NCI-H2196 (cell line): ENCODE data around the gene GXYLT2.
"Not testable (repeated sequence)": the region's sequence is repeated elsewhere in the genome, so short reads cannot be mapped to it uniquely, and the experiment has no call there.

Source experiments
- DNase-seq: peaks from one replicate; lab custom pipeline; 2025; ENCODE audit not compliant: unreplicated experiment; lab: John Stamatoyannopoulos, UW

Gene GXYLT2

GRCh38 chr3:72892081-72892775 is 4.4 kb downstream of the GXYLT2 start:
- DNase-seq = no peak

DNA sequence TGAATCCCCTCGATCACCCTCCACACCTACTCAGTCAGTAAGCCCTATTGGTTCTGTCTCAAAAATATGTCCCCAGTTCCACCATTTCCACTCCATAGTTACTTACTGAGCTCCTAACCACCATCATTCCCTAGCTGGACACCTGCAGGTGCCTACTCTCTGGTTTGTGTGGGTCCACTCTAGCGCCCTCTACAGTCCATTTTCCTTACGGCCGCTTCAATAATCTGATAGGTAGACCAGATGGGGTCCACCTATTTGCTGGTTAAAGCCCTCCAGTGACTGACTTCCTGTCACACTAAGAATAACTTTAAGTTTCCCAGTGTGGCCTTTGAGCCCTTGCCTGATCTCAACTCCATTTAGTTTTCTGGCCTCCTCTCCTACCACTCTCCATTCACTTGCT is 5.0 kb downstream of the GXYLT2 start:
- no peak for DNase-seq

DNA sequence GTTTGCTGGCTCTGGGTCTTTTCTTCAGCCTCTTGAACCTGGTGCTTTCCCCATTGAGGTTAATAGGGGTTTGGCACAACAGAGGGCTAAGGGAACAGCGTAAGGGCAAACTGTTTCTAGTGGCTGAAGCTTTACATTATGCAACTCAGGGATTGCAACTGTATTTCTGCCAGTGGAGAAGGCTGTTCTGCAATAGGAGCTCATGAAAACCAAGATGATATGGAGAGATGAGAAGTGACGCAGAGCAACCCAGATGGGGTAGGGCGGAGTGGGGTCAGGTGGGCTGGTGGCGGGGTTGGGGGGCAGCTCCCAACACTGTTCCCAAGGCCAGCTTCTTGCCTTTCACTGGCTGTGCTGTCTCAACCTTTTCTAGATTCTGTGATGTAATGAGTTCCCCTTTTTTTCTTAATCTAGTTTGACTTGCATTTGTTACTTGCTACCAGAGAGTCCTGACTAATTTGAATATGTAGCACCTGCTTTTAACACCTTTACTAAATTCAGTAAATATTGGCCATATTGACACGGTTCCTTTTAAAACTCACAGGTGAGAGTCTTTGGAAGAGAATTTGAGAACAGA is 7.2 kb downstream of the GXYLT2 start:
- DNase-seq = no peak

- DNase-seq = no peak
Measured at GRCh38 chr3:72896996-72897757, 9.3 kb downstream of the GXYLT2 start.

- no peak for DNase-seq
Measured at GRCh38 chr3:72897758-72898007, 9.8 kb downstream of the GXYLT2 start.

DNA sequence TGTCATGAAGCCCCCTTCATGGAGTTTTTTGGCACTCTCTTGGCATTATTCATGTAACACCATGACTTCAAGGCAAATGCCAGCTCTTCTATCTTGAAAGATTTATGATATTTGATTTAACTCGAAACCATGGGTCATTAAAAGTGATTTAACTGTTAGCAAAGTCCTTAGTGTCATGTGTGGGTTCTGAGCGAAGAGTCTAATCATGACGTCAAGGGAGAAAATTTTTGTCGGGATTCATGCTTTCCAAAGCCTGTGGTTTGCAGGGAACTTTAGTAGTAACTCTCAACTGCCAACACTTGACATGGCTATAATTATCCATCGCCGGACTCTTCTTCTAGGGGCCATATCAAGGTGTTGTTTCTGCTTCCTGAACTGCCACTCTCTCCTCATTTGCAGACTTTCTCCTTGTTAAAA is 11.5 kb downstream of the GXYLT2 start:
- no peak for DNase-seq

GRCh38 chr3:72900048-72900447 is 12.2 kb downstream of the GXYLT2 start:
- no peak for DNase-seq

GRCh38 chr3:72901840-72902239 is 14.0 kb downstream of the GXYLT2 start:
- DNase-seq = no peak

DNA sequence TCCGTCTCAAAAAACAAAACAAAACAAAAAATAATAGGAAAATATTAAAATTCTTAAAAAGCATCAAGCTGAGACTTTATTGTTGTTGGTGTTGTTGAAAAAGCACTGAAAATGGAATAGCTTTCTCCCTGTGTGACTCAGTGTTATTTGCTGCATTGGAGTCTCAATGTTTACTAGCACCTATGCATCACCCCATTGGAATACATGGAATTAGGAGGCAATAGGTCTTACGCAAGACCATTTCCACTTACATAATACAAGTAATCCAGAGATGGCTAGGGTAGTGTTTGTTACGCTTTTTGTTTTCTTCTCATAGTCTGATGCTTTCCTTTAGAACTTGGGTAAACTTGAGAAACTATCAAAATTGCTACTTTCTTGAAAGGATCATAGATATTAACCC is 15.2 kb downstream of the GXYLT2 start:
- no peak for DNase-seq

DNA sequence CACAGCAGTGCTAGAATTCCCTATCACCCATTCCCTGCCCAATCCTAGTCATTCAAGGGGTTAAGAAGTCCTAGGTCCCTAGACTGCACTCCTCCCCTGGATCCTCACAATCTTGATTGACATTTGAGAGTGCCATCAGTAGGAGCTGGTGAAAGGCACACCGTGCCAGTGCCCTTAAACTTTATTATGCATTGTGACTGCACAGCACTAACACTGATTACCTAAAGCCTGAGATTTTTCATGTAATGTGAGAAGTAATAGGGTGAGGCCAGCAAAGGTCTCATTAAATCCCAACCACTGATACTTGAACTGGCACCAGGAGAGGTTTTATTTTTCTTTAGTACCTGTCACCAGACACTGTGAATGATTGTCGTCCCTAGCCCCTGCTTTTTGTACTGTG is 16.3 kb downstream of the GXYLT2 start:
- DNase-seq = no peak

DNA sequence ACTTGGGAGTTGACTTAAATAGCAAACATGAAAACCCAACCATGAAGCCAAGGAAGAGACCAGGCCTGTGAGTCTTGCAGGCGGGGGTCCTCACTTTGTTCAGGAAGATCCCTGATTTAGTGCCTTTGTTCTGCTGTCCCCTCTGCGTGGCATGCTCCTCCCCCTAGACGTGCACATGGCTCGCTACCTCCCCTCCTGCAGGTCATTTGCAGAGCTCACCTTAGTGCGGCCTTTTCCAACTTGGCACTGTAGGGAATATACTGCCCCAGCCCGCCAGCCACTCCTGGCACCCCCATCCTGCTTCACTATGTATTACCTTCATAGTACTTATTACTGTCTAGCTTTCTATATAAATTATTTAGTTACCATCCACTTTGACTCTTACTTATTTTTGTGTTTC is 18.3 kb downstream of the GXYLT2 start:
- DNase-seq = no peak

- DNase-seq = no peak
Measured at GRCh38 chr3:72907131-72907711, 19.4 kb downstream of the GXYLT2 start.

- no peak for DNase-seq
Measured at GRCh38 chr3:72907731-72908620, 20.1 kb downstream of the GXYLT2 start.

- DNase-seq = no peak
Measured at GRCh38 chr3:72909591-72909990, 21.7 kb downstream of the GXYLT2 start.

- DNase-seq = no peak
Measured at GRCh38 chr3:72912532-72912931, 24.7 kb downstream of the GXYLT2 start.

GRCh38 chr3:72914383-72914782 is 26.5 kb downstream of the GXYLT2 start:
- DNase-seq = no peak

DNA sequence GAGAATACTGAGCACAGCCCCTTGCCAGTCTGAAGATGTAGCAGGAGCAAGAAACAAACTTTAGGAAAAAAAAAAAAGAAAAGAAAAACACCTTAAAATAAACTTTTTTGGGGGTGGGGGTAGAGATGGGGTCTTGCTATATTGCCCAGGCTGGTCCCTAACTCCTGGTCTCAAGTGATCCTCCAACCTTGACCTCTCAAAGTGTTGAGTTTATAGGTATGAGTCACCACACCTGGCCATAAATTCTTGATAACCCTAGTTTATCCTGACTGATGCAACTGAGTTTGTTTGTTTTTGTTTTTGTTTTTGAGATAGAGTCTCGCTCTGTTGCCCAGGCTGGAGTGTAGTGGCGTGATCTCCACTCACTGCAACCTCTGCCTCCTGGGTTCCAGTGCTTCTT is 28.4 kb downstream of the GXYLT2 start:
- DNase-seq = no peak

DNA sequence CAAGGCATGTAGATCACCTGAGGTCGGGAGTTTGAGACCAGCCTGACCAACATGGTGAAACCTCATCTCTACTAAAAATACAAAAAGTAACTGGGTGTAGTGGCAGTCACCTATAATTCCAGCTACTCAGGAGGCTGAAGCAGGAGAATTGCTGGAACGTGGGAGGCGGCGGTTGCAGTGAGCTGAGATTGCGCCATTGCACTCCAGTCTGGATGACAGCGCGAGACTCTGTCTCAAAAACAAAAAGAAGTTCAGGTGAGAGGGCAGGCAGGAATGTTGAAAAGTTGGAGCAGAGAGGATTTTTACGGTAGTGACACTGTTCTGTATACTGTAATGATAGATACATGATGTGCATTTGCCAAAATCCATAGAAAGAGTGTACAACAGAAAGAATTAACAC is 31.7 kb downstream of the GXYLT2 start:
- no peak for DNase-seq

GRCh38 chr3:72924055-72924454 is 36.2 kb downstream of the GXYLT2 start:
- DNase-seq = no peak

GRCh38 chr3:72928781-72929735 is 41.2 kb downstream of the GXYLT2 start:
- DNase-seq = not testable (repeated sequence)
